HepG2 (cell line): ENCODE data around the gene UAP1L1. TPM values are rescaled to one million over a fixed set of nuclear protein-coding genes. Genes with fewer than 3 reads are reported as not detected.

Experiments
- ATAC-seq: fragments of 200-7000 bp; cut with Tn5 transposase; 3 replicates; pipeline ENCODE4 v1.9.1; 2020; ENCODE audit warnings: mild to moderate bottlenecking, moderate library complexity
- BruUV-seq: library from RNA; stranded (reverse); fragments of 400-500 nt; replicated peaks from 2 replicates; lab custom pipeline; 2021; lab: Mats Ljungman, UMichigan
- CTCF ChIA-PET: fragments of 300-600 bp; formaldehyde crosslinking; extraction: SDS; loops from one replicate; lab custom pipeline; 2021; ENCODE audit warnings: low total read pairs, inconsistent platforms, low intra/inter-chr PET ratio; lab: Yijun Ruan, JAX
- POLR2A ChIA-PET: fragments of 350-600 bp; sonication (Branson Sonifier 250); formaldehyde crosslinking; loops from one replicate; lab custom pipeline; 2020; ENCODE audit warnings: antibody characterized with exemption, inconsistent platforms; lab: Yijun Ruan, JAX
- DNase-seq: peaks from one replicate; pipeline ENCODE4 v3.0.0-alpha.2; 2015; ENCODE audit warnings: low spot score
- FAIRE-seq: peaks from 3 replicates; lab custom pipeline; 2011; peaks lifted over from hg19 to GRCh38; lab: Jason Lieb, UNC
- H2AFZ ChIP-seq: one replicate; pipeline ENCODE4 v1.6.1; 2011; ENCODE audit warnings: low read length, inconsistent platforms
- H3K27ac ChIP-seq: fragments of 300-600 bp; 3 replicates; pipeline ENCODE4 v1.8.0; 2011; ENCODE audit warnings: mixed run types, mild to moderate bottlenecking, mixed read lengths, low read length, inconsistent platforms; ENCODE audit not compliant: insufficient read depth; ENCODE audit errors: extremely low read length
- H3K27me3 ChIP-seq, 2 experiments: fragments of 200-600 bp in 1 of 2; 2 replicates in 1 of 2; 3 replicates in 1 of 2; pipeline versions ENCODE4 v1.6.0 to v1.8.0; 2011; ENCODE audit warnings: low read length in 2 of 2, mild to moderate bottlenecking in 2 of 2, moderate library complexity in 2 of 2, inconsistent platforms in 1 of 2; ENCODE audit not compliant: insufficient read depth in 2 of 2, control insufficient read depth in 1 of 2
- H3K36me3 ChIP-seq, 2 experiments: fragments of 200-600 bp in 1 of 2; replicated peaks in 1 of 2; 2 replicates in 1 of 2; 3 replicates in 1 of 2; pipeline versions ENCODE4 v1.5.1 to v1.8.0; 2011; ENCODE audit warnings: low read length in 2 of 2, inconsistent platforms in 1 of 2; ENCODE audit not compliant: insufficient read depth in 2 of 2, control insufficient read depth in 1 of 2
- H3K4me1 ChIP-seq: 2 replicates; pipeline ENCODE4 v1.5.1; 2012; ENCODE audit warnings: low read length, inconsistent platforms; ENCODE audit not compliant: insufficient read depth
- H3K4me2 ChIP-seq: 2 replicates; pipeline ENCODE4 v1.6.0; 2011; ENCODE audit warnings: low read depth, low read length, inconsistent platforms
- H3K4me3 ChIP-seq, 3 experiments: fragments of 200-600 bp in 1 of 3; sonication (generic), shearing (Covaris generic) in 1 of 3; replicated peaks in 1 of 3; 2 replicates each; pipeline ENCODE4 v1.5.1; 2011 to 2016; ENCODE audit warnings: low read length in 3 of 3, inconsistent platforms in 2 of 3, low read depth in 2 of 3, mild to moderate bottlenecking in 2 of 3, control low read depth in 1 of 3, mixed read lengths in 1 of 3; ENCODE audit not compliant: insufficient read depth in 1 of 3
- H3K79me2 ChIP-seq: one replicate; pipeline ENCODE4 v1.6.1; 2011; ENCODE audit warnings: low read length, inconsistent platforms; ENCODE audit not compliant: insufficient read depth
- H3K9ac ChIP-seq: 2 replicates; pipeline ENCODE4 v1.6.0; 2011; ENCODE audit warnings: mild to moderate bottlenecking, low read depth, low read length, inconsistent platforms; ENCODE audit not compliant: insufficient read depth
- H3K9me3 ChIP-seq: 2 replicates; pipeline ENCODE4 v1.5.1; 2012; ENCODE audit warnings: mild to moderate bottlenecking, low read length
- H4K20me1 ChIP-seq: 2 replicates; pipeline ENCODE4 v1.6.0; 2011; ENCODE audit warnings: inconsistent platforms, mild to moderate bottlenecking, low read length, moderate library complexity; ENCODE audit not compliant: insufficient read depth
- AGO2 ChIP-seq: fragments of 200-400 bp; formaldehyde crosslinking; optimal IDR thresholded peaks from 2 replicates; pipeline ENCODE3; 2017; ENCODE audit warnings: mild to moderate bottlenecking, low read depth, low read length, moderate library complexity
- FIP1L1 ChIP-seq: fragments of 200-400 bp; formaldehyde crosslinking; IDR thresholded peaks from 2 replicates; pipeline ENCODE4 v1.6.1; 2018; ENCODE audit warnings: low read depth, mild to moderate bottlenecking, low read length, moderate library complexity, borderline replicate concordance; ENCODE audit not compliant: insufficient read depth
- KMT2B ChIP-seq: IDR thresholded peaks from 2 replicates; pipeline ENCODE4 v1.6.1; 2016; ENCODE audit warnings: missing genetic modification reagents, missing compliant biosample characterization
- LCORL ChIP-seq, 2 experiments: fragments of 450-650 bp in 1 of 2; sonication (generic) in 1 of 2; formaldehyde crosslinking in 1 of 2; IDR thresholded peaks; 2 replicates each; pipeline versions ENCODE4 v1.5.0 to v1.6.1; 2017 to 2020; ENCODE audit warnings: antibody characterized with exemption in 1 of 2, missing genetic modification reagents in 1 of 2
- MIER2 ChIP-seq: IDR thresholded peaks from 2 replicates; pipeline ENCODE4 v1.6.1; 2016; ENCODE audit warnings: missing biosample characterization, missing genetic modification reagents
- NFRKB ChIP-seq: fragments of 450-650 bp; IDR thresholded peaks from 2 replicates; pipeline ENCODE4 v1.6.1; 2017
- SP4 ChIP-seq: sonication (generic); formaldehyde crosslinking; IDR thresholded peaks from 2 replicates; pipeline ENCODE4 v1.8.1; 2023; ENCODE audit warnings: mild to moderate bottlenecking, missing genetic modification reagents
- ZBTB38 ChIP-seq: sonication (generic); formaldehyde crosslinking; IDR thresholded peaks from 2 replicates; pipeline ENCODE4 v1.5.1; 2020; ENCODE audit warnings: mild to moderate bottlenecking, missing genetic modification reagents
- ZNF143 ChIP-seq: sonication (generic); formaldehyde crosslinking; IDR thresholded peaks from 2 replicates; pipeline ENCODE4 v1.4.0; 2020; ENCODE audit warnings: missing genetic modification reagents
- ZNF546 ChIP-seq: sonication (generic); formaldehyde crosslinking; conservative IDR thresholded peaks from 2 replicates; pipeline ENCODE4 v1.8.1; 2023; ENCODE audit warnings: mild to moderate bottlenecking, missing genetic modification reagents
- ZNF776 ChIP-seq: sonication (generic); formaldehyde crosslinking; IDR thresholded peaks from 2 replicates; pipeline ENCODE4 v1.4.0; 2020; ENCODE audit warnings: mild to moderate bottlenecking, missing genetic modification reagents
- WGBS: methylation state at CpG from one replicate; pipeline ENCODE4 v1.1.6; 2017; ENCODE audit warnings: low lambda C conversion rate; 5-methylcytosine and 5-hydroxymethylcytosine counted together
- in situ Hi-C: cut with HindIII; loops from 2 replicates; pipeline ENCODE4 v1.10.0; 2017; ENCODE audit warnings: low pct_unique_long_range_greater_than_20kb; ENCODE audit not compliant: extremely low pct_ligation_motif_present
- intact Hi-C: fragments of 100-400 bp; cut with micrococcal nuclease; formaldehyde crosslinking; loops from one replicate; pipeline ENCODE4 v1.10.0; 2022; ENCODE audit not compliant: unreplicated experiment
- polyA plus RNA-seq, 8 experiments: library from polyadenylated mRNA; depleted of rRNA in 3 of 8; stranded (reverse) in 7 of 8; unstranded in 1 of 8; fragments of >200 nt; fragmentation: Illumina TruSeq in 4 of 8; extraction: Trizol in 4 of 8; gene quantifications; 2 replicates each; pipeline versions ENCODE4 v1.2.1 to v1.2.3, GENCODE V29; 2011 to 2016; ENCODE audit warnings: low read depth in 4 of 8, missing spikeins in 1 of 8, mixed read lengths in 1 of 8; ENCODE audit not compliant: insufficient read depth in 1 of 8
- total RNA-seq, 5 experiments: library from RNA; depleted of rRNA; stranded (reverse); fragments of >200 nt; fragmentation: Illumina TruSeq; extraction: Trizol; gene quantifications; 2 replicates each; pipeline ENCODE4 v1.2.3, GENCODE V29; 2016; ENCODE audit warnings: low read depth in 1 of 5
- TF ChIP-seq, protein P1 (sequence below): sonication (generic); formaldehyde crosslinking; IDR thresholded peaks from 2 replicates; pipeline ENCODE4 v1.9.0; 2021; ENCODE audit warnings: missing genetic modification reagents, mild to moderate bottlenecking, borderline replicate concordance
- TF ChIP-seq, protein P2 (sequence below): IDR thresholded peaks from 2 replicates; pipeline ENCODE4 v1.6.1; 2016; ENCODE audit warnings: low read depth, borderline replicate concordance
- TF ChIP-seq, protein P3 (sequence below): sonication (generic); formaldehyde crosslinking; IDR thresholded peaks from 2 replicates; pipeline ENCODE4 v1.9.0; 2022; ENCODE audit warnings: low read depth, missing genetic modification reagents
- TF ChIP-seq, protein P4 (sequence below): sonication (generic); formaldehyde crosslinking; IDR thresholded peaks from 2 replicates; pipeline ENCODE4 v1.4.0; 2020; ENCODE audit warnings: missing genetic modification reagents, borderline replicate concordance
- TF ChIP-seq, protein P5 (sequence below): sonication (generic); formaldehyde crosslinking; IDR thresholded peaks from 2 replicates; pipeline ENCODE4 v1.4.0; 2020; ENCODE audit warnings: mild to moderate bottlenecking, low read depth, missing genetic modification reagents

Gene UAP1L1
- total and polyA plus RNA-seq, 2 of the 13 experiments (the other 11 are each of a cell fraction or from before 2014, with no cell fraction given), result 5.4 to 6.4 TPM

DNA sequence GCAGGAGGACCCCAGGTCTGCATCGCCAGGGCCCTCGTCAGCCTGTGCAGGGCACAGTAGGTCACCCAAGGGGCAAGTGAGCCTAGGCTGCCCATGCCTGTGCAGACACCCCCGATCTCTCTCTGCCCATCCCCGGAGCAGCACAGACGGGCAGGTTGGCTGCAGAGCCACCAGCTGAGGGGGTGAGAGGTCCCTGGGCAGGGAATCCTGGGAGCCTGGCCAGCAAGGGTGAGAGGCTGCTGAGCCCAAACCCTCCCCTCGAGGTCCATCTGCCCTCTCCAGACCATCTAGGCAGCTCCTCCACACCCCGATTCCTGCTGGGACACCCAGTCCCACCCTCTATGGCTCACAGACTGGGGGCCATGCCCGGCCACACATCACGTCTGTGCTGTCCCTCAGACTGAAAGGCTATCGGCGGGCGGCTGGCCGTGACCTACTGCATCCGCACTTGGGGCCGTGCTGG is 40.0 kb downstream of the UAP1L1 start:
- H2AFZ ChIP-seq, result no peak overlapping the region
- peak overlapping the region; percentile 3 to 49 (median 8); a peak in 4 of 6 replicates for H3K4me3 ChIP-seq
- 45% methylated on average over 6 of the region's 15 CpGs for WGBS
- intact Hi-C loops (loop anchor here (10.0 kb wide), 1 partner anchor 58 kb away; the partner anchor contains the start of genes LRRC26 and TMEM210), in situ Hi-C loops (no loop called here)
- BruUV-seq, result no TSS peak
- DNase-seq, result no peak
- H3K9ac ChIP-seq, result peak overlapping the region; percentile 42; the same call in 1 of the 2 replicates
- H3K79me2 ChIP-seq, result no peaks in the 10 kb centered on the region
- ChIA-PET CTCF (no interaction called here), POLR2A (interaction anchor here (0.6 to 1.4 kb wide), 2 partner anchors 34 to 160 kb away, joined by 3 to 4 read pairs; partner anchors contain the start of gene TOR4A)
- H3K36me3 ChIP-seq, result no peaks in the 10 kb centered on the region
- H3K9me3 ChIP-seq, result no peaks in the 10 kb centered on the region
- peaks cover 50% of the 10 kb centered on the region for H3K4me1 ChIP-seq
- H3K4me2 ChIP-seq, result peak overlapping the region; percentile 77
- H3K27ac ChIP-seq, result peak overlapping the region; percentile 42
- FAIRE-seq, result no peak
- ATAC-seq, result peak; percentile 49
- H4K20me1 ChIP-seq, result no peaks in the 10 kb centered on the region
- no peaks in the 10 kb centered on the region for H3K27me3 ChIP-seq
- TF ChIP-seq SP4 (CRISPR knock-in tag), result 0 out of 2 replicates have a peak, but pooled peaks have one; percentile 14
- 0 out of 2 replicates have a peak, but pooled peaks have one; percentile 56 for TF ChIP-seq ZNF776 (CRISPR knock-in tag)
- no peak for TF ChIP-seq KMT2B
- TF ChIP-seq, protein P1, sequence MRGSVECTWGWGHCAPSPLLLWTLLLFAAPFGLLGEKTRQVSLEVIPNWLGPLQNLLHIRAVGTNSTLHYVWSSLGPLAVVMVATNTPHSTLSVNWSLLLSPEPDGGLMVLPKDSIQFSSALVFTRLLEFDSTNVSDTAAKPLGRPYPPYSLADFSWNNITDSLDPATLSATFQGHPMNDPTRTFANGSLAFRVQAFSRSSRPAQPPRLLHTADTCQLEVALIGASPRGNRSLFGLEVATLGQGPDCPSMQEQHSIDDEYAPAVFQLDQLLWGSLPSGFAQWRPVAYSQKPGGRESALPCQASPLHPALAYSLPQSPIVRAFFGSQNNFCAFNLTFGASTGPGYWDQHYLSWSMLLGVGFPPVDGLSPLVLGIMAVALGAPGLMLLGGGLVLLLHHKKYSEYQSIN, result no peak
- peak; percentile 49; the same call in 1 of the 2 replicates for TF ChIP-seq ZNF143
- TF ChIP-seq, protein P2, sequence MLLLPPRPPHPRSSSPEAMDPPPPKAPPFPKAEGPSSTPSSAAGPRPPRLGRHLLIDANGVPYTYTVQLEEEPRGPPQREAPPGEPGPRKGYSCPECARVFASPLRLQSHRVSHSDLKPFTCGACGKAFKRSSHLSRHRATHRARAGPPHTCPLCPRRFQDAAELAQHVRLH (CRISPR knock-in tag), result 0 out of 2 replicates have a peak, but pooled peaks have one; percentile 7
- 0 out of 2 replicates have a peak, but pooled peaks have one; percentile 26 for TF ChIP-seq ZNF546 (CRISPR knock-in tag)
- TF ChIP-seq, protein P3, sequence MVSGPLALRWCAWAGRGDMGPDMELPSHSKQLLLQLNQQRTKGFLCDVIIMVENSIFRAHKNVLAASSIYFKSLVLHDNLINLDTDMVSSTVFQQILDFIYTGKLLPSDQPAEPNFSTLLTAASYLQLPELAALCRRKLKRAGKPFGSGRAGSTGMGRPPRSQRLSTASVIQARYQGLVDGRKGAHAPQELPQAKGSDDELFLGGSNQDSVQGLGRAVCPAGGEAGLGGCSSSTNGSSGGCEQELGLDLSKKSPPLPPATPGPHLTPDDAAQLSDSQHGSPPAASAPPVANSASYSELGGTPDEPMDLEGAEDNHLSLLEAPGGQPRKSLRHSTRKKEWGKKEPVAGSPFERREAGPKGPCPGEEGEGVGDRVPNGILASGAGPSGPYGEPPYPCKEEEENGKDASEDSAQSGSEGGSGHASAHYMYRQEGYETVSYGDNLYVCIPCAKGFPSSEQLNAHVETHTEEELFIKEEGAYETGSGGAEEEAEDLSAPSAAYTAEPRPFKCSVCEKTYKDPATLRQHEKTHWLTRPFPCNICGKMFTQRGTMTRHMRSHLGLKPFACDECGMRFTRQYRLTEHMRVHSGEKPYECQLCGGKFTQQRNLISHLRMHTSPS (CRISPR knock-in tag), result peak; percentile 61; the same call in 1 of the 2 replicates
- TF ChIP-seq NFRKB, result no peak
- no peak for TF ChIP-seq FIP1L1
- peak; percentile 48; the same call in 1 of the 2 replicates for TF ChIP-seq ZBTB38 (CRISPR knock-in tag)
- no peak for TF ChIP-seq LCORL (IDR thresholded peaks at IDR 0.05)
- 0 out of 2 replicates have a peak, but pooled peaks have one; percentile 26 for TF ChIP-seq LCORL (CRISPR knock-in tag; IDR thresholded peaks at IDR 0.05)
- TF ChIP-seq, protein P4, sequence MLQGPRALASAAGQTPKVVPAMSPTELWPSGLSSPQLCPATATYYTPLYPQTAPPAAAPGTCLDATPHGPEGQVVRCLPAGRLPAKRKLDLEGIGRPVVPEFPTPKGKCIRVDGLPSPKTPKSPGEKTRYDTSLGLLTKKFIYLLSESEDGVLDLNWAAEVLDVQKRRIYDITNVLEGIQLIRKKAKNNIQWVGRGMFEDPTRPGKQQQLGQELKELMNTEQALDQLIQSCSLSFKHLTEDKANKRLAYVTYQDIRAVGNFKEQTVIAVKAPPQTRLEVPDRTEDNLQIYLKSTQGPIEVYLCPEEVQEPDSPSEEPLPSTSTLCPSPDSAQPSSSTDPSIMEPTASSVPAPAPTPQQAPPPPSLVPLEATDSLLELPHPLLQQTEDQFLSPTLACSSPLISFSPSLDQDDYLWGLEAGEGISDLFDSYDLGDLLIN (CRISPR knock-in tag), result peak; percentile 12; the same call in 1 of the 2 replicates
- no peak for TF ChIP-seq MIER2
- TF ChIP-seq, protein P5, sequence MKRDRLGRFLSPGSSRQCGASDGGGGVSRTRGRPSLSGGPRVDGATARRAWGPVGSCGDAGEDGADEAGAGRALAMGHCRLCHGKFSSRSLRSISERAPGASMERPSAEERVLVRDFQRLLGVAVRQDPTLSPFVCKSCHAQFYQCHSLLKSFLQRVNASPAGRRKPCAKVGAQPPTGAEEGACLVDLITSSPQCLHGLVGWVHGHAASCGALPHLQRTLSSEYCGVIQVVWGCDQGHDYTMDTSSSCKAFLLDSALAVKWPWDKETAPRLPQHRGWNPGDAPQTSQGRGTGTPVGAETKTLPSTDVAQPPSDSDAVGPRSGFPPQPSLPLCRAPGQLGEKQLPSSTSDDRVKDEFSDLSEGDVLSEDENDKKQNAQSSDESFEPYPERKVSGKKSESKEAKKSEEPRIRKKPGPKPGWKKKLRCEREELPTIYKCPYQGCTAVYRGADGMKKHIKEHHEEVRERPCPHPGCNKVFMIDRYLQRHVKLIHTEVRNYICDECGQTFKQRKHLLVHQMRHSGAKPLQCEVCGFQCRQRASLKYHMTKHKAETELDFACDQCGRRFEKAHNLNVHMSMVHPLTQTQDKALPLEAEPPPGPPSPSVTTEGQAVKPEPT, result no peak
- peak; percentile 50 for TF ChIP-seq AGO2
